HG03521 (cell line): ENCODE results near the gene PC.

Experiments used
- ATAC-seq: cut with Tn5 transposase; IDR thresholded peaks from one replicate; pipeline ENCODE4 v1.9.1; 2021; ENCODE audit warnings: mild to moderate bottlenecking, moderate library complexity; ENCODE audit not compliant: unreplicated experiment

The PC gene

GRCh38 chr11:66914505-66914904, 43.7 kb downstream of the PC start:
- no peak for ATAC-seq

GRCh38 chr11:66912911-66913310, 45.3 kb downstream of the PC start:
- no peak for ATAC-seq

GRCh38 chr11:66912361-66912760, 45.8 kb downstream of the PC start:
- ATAC-seq = no peak

- no peak for ATAC-seq
Measured at GRCh38 chr11:66910669-66911068, 47.5 kb downstream of the PC start.

GRCh38 chr11:66910016-66910415, 48.2 kb downstream of the PC start:
- ATAC-seq = no peak

GRCh38 chr11:66909181-66909580, 49.0 kb downstream of the PC start:
- ATAC-seq = no peak

GRCh38 chr11:66907751-66908630, 50.2 kb downstream of the PC start:
- no peak for ATAC-seq

- ATAC-seq = no peak
Measured at GRCh38 chr11:66906061-66906733, 52.0 kb downstream of the PC start.

- ATAC-seq = no peak
Measured at GRCh38 chr11:66905631-66906030, 52.6 kb downstream of the PC start.

- no peak for ATAC-seq
Measured at GRCh38 chr11:66904981-66905521, 53.1 kb downstream of the PC start.

GRCh38 chr11:66904561-66904960, 53.6 kb downstream of the PC start:
- ATAC-seq = no peak

- ATAC-seq = no peak
Measured at GRCh38 chr11:66904055-66904454, 54.1 kb downstream of the PC start.

- no peak for ATAC-seq
Measured at GRCh38 chr11:66902486-66903177, 55.6 kb downstream of the PC start.

GRCh38 chr11:66901964-66902390, 56.2 kb downstream of the PC start:
- ATAC-seq = no peak

GRCh38 chr11:66894141-66894540, 64.0 kb downstream of the PC start:
- ATAC-seq = no peak

- ATAC-seq = no peak
Measured at GRCh38 chr11:66892911-66893310, 65.3 kb downstream of the PC start.

GRCh38 chr11:66891851-66892660, 66.1 kb downstream of the PC start:
- no peak for ATAC-seq

GRCh38 chr11:66889960-66890359, 68.2 kb downstream of the PC start:
- no peak for ATAC-seq

- ATAC-seq = no peak
Measured at GRCh38 chr11:66888282-66888681, 69.9 kb downstream of the PC start.

GRCh38 chr11:66887526-66887925, 70.7 kb downstream of the PC start:
- no peak for ATAC-seq
